CD14-positive monocyte (primary cell): ENCODE data around the gene PEX26. TPM values are rescaled to one million over a fixed set of nuclear protein-coding genes. Genes with fewer than 3 reads are reported as not detected.

ENCODE experiments used
- DNase-seq, 3 donors: peaks; one replicate each; pipeline ENCODE4 v3.0.0-alpha.2; 2011 to 2022
- H2AFZ ChIP-seq: 2 replicates; pipeline ENCODE4 v1.6.0; 2012; ENCODE audit warnings: mild to moderate bottlenecking, low read depth, low read length, inconsistent platforms; ENCODE audit not compliant: insufficient read depth, poor library complexity, severe bottlenecking
- H3K27ac ChIP-seq, 2 donors: 1 replicate in 1 of 2; 2 replicates in 1 of 2; pipeline ENCODE4 v1.5.1; 2012 to 2013; ENCODE audit warnings: low read length in 2 of 2, control low read depth in 1 of 2, inconsistent platforms in 1 of 2, low read depth in 1 of 2, mild to moderate bottlenecking in 1 of 2
- H3K27me3 ChIP-seq, 2 donors: one replicate each; pipeline versions ENCODE4 v1.6.0 to v1.6.1; 2011 to 2013; ENCODE audit warnings: low read length in 2 of 2; ENCODE audit not compliant: control insufficient read depth in 2 of 2, insufficient read depth in 2 of 2
- H3K36me3 ChIP-seq, 2 donors: replicated peaks in 1 of 2; 1 replicate in 1 of 2; 2 replicates in 1 of 2; pipeline versions ENCODE4 v1.5.1 to v1.6.1; 2012 to 2013; ENCODE audit warnings: low read length in 2 of 2, control low read depth in 1 of 2, inconsistent platforms in 1 of 2, mild to moderate bottlenecking in 1 of 2; ENCODE audit not compliant: insufficient read depth in 2 of 2, control insufficient read depth in 1 of 2
- H3K4me1 ChIP-seq, 2 donors: 1 replicate in 1 of 2; 2 replicates in 1 of 2; pipeline versions ENCODE4 v1.5.1 to v1.6.1; 2012 to 2013; ENCODE audit warnings: low read length in 2 of 2, control low read depth in 1 of 2, inconsistent platforms in 1 of 2, mild to moderate bottlenecking in 1 of 2, moderate library complexity in 1 of 2; ENCODE audit not compliant: insufficient read depth in 2 of 2, control insufficient read depth in 1 of 2
- H3K4me2 ChIP-seq: replicated peaks from 2 replicates; pipeline ENCODE3; 2012; ENCODE audit warnings: low read length, moderate library complexity, mild to moderate bottlenecking; ENCODE audit not compliant: poor library complexity, severe bottlenecking; ENCODE audit errors: extremely low read depth
- H3K4me3 ChIP-seq, 3 experiments: fragments of 200-600 bp in 1 of 3; sonication (generic) in 1 of 3; replicated peaks in 1 of 3; 1 replicate in 2 of 3; 2 replicates in 1 of 3; pipeline ENCODE4 v1.5.1; 2011 to 2013; ENCODE audit warnings: low read length in 3 of 3, mild to moderate bottlenecking in 3 of 3, control low read depth in 2 of 3, low read depth in 2 of 3, inconsistent platforms in 1 of 3, moderate library complexity in 1 of 3
- H3K79me2 ChIP-seq: 2 replicates; pipeline ENCODE4 v1.6.0; 2012; ENCODE audit warnings: mild to moderate bottlenecking, control low read depth, inconsistent platforms, low read length, moderate library complexity; ENCODE audit not compliant: insufficient read depth
- H3K9ac ChIP-seq: 2 replicates; pipeline ENCODE4 v1.6.0; 2017; ENCODE audit warnings: low read length, mild to moderate bottlenecking; ENCODE audit not compliant: insufficient read depth, poor library complexity, severe bottlenecking
- H3K9me3 ChIP-seq, 2 donors: replicated peaks in 1 of 2; 1 replicate in 1 of 2; 2 replicates in 1 of 2; pipeline versions ENCODE4 v1.5.1 to v1.6.1; 2012 to 2013; ENCODE audit warnings: low read length in 2 of 2, control low read depth in 1 of 2; ENCODE audit not compliant: control insufficient read depth in 1 of 2, insufficient read depth in 1 of 2
- H4K20me1 ChIP-seq: 2 replicates; pipeline ENCODE4 v1.6.0; 2012; ENCODE audit warnings: mild to moderate bottlenecking, low read length, control low read depth, moderate library complexity; ENCODE audit not compliant: insufficient read depth
- H3K27ac Mint-ChIP-seq, 7 donors: one replicate each; pipeline ENCODE4 v1.8.0; 2020; ENCODE audit warnings: mild to moderate bottlenecking in 7 of 7, mixed read lengths in 7 of 7, moderate library complexity in 6 of 7, inconsistent platforms in 2 of 7
- H3K27me3 Mint-ChIP-seq, 3 donors: one replicate each; pipeline ENCODE4 v1.8.0; 2021 to 2022; ENCODE audit warnings: low read depth in 3 of 3, mild to moderate bottlenecking in 3 of 3, mixed read lengths in 3 of 3, moderate library complexity in 3 of 3, inconsistent platforms in 1 of 3
- H3K36me3 Mint-ChIP-seq, 2 donors: one replicate each; pipeline ENCODE4 v1.8.0; 2020; ENCODE audit warnings: mixed read lengths in 2 of 2, inconsistent platforms in 1 of 2, mild to moderate bottlenecking in 1 of 2
- H3K4me1 Mint-ChIP-seq: one replicate; pipeline ENCODE4 v1.8.0; 2020; ENCODE audit warnings: mild to moderate bottlenecking, mixed read lengths
- H3K4me3 Mint-ChIP-seq, 2 donors: one replicate each; pipeline ENCODE4 v1.8.0; 2020; ENCODE audit warnings: mild to moderate bottlenecking in 2 of 2, mixed read lengths in 2 of 2, moderate library complexity in 1 of 2
- H3K9me3 Mint-ChIP-seq, 7 donors: one replicate each; pipeline ENCODE4 v1.8.0; 2020 to 2022; ENCODE audit warnings: mixed read lengths in 7 of 7, mild to moderate bottlenecking in 6 of 7, moderate library complexity in 6 of 7, inconsistent platforms in 2 of 7
- WGBS: methylation state at CpG from one replicate; pipeline ENCODE4 v1.1.5; 2013; ENCODE audit warnings: missing lambda C conversion rate; ENCODE audit not compliant: insufficient coverage; 5-methylcytosine and 5-hydroxymethylcytosine counted together
- intact Hi-C, 2 donors: fragments of 100-400 bp; cut with micrococcal nuclease; formaldehyde crosslinking; loops; one replicate each; pipeline versions ENCODE4 v1.15.0 to v1.15.1; 2023
- polyA plus RNA-seq, 3 donors: library from polyadenylated mRNA; depleted of rRNA in 1 of 3; unstranded in 2 of 3; stranded (reverse) in 1 of 3; fragments of 300-500 nt in 2 of 3; fragments of >200 nt in 1 of 3; fragmentation: Illumina TruSeq in 2 of 3; gene quantifications; 1 replicate in 2 of 3; 2 replicates in 1 of 3; pipeline ENCODE4 v1.2.3, GENCODE V29; 2012 to 2021
- TF ChIP-seq, protein P1 (sequence below): fragments of 200-600 bp; IDR thresholded peaks from one replicate; pipeline ENCODE4 v1.8.0; 2022; ENCODE audit warnings: antibody characterized with exemption, mild to moderate bottlenecking

PEX26 gene
- polyA plus RNA-seq, 3 donors = 3.4 to 8.6 (median 3.7) TPM

DNA sequence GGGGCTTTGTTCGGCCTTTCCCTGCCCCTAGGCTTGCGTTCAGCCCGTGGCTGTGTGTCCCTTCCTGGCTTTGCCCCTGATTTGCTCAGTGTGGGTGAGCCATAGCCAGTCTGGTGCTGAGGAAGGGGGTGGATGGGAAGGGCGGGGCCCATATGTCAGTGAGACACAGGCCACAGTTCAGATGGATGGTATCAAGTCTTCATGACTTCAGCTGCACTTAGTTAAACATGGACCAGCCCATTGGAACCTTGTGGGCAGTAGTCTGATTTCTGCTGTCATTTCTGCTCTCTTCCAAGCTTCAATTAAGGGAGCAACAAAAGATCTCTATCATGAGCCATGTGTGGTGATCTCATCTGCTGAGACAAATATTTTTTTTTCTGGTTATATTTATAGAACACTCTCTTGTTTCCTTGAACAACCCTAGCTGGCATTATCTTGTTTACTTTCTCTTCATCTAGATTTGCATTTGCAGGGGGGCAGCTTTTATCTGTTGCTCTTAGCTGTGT lies 21.6 kb upstream of the PEX26 start:
- intact Hi-C loops = no loop called here
- Histone ChIP-seq H2AFZ (no peak overlapping the region), H3K9me3 (no peaks in the 10 kb centered on the region), H3K4me2 (no peak overlapping the region), H3K4me3 (no peak overlapping the region), H3K79me2 (no peaks in the 10 kb centered on the region), H3K4me1 (no peaks in the 10 kb centered on the region), H3K27ac (no peak overlapping the region), H3K9ac (no peak overlapping the region), H3K27me3 (no peaks in the 10 kb centered on the region), H4K20me1 (no peaks in the 10 kb centered on the region), H3K36me3 (no peaks in the 10 kb centered on the region)
- Mint-ChIP-seq H3K27ac (no peak overlapping the region), H3K36me3 (no peaks in the 10 kb centered on the region), H3K4me3 (no peak overlapping the region), H3K9me3 (peaks cover 0 to 3% (median 0%) of the 10 kb centered on the region in 7 donors), H3K27me3 (peaks cover 2 to 6% (median 5%) of the 10 kb centered on the region in 3 donors), H3K4me1 (no peaks in the 10 kb centered on the region)
- WGBS = 94% methylated on average over 4 of the region's 4 CpGs
- TF ChIP-seq, protein P1, sequence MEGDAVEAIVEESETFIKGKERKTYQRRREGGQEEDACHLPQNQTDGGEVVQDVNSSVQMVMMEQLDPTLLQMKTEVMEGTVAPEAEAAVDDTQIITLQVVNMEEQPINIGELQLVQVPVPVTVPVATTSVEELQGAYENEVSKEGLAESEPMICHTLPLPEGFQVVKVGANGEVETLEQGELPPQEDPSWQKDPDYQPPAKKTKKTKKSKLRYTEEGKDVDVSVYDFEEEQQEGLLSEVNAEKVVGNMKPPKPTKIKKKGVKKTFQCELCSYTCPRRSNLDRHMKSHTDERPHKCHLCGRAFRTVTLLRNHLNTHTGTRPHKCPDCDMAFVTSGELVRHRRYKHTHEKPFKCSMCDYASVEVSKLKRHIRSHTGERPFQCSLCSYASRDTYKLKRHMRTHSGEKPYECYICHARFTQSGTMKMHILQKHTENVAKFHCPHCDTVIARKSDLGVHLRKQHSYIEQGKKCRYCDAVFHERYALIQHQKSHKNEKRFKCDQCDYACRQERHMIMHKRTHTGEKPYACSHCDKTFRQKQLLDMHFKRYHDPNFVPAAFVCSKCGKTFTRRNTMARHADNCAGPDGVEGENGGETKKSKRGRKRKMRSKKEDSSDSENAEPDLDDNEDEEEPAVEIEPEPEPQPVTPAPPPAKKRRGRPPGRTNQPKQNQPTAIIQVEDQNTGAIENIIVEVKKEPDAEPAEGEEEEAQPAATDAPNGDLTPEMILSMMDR = no peak
- no peak for DNase-seq

DNA sequence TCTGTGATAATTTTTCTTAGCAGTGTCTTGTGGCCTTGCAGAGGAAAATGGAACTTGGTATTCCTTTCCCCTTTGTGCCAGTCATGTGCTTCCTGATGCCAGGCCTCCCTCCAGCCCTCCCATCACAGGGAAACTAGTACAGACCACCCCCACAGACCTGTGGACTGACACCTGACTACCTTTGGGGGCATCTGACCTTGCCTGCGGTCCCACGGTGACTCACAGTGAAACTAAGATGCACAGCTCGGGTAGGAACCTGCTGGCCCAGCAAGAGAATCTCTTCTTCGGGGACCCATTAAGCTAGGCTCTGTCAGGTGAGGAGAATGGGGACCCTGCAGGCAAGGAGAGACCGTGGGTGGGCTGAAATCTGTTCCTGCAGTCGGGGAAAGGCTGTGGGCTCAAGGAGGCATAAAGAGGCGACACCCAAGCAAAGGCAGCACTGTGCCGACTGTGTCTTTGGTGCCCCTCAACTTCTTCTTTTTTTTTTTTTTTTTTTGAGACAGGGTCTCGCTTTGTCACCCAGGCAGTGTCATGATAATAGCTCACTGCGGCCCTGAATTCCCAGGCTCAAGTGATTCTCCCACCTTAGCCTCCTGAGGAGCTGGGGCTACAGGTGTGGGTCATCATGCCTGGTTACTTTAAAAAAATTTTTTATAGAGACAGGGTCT lies 20.8 kb upstream of the PEX26 start:
- Mint-ChIP-seq H3K27me3 (peaks cover 2 to 6% (median 5%) of the 10 kb centered on the region in 3 donors), H3K27ac (no peak overlapping the region), H3K9me3 (peaks cover 0 to 3% (median 0%) of the 10 kb centered on the region in 7 donors), H3K36me3 (no peaks in the 10 kb centered on the region), H3K4me1 (no peaks in the 10 kb centered on the region), H3K4me3 (no peak overlapping the region)
- Histone ChIP-seq H4K20me1 (no peaks in the 10 kb centered on the region), H3K27ac (no peak overlapping the region), H3K9me3 (no peaks in the 10 kb centered on the region), H3K4me1 (no peaks in the 10 kb centered on the region), H3K9ac (no peak overlapping the region), H3K79me2 (no peaks in the 10 kb centered on the region), H3K27me3 (no peaks in the 10 kb centered on the region), H3K36me3 (no peaks in the 10 kb centered on the region), H3K4me3 (no peak overlapping the region), H3K4me2 (no peak overlapping the region), H2AFZ (no peak overlapping the region)
- DNase-seq = no peak
- 92% methylated on average over 5 of the region's 10 CpGs for WGBS
- TF ChIP-seq, protein P1 = no peak
- intact Hi-C loops = no loop called here
